AG20443 (cell line): Measurements from ENCODE around the gene CDCP2.
"Not testable (repeated sequence)": the region's sequence is repeated elsewhere in the genome, so short reads cannot be mapped to it uniquely, and the experiment has no call there.

Experiments used
- DNase-seq: peaks from one replicate; pipeline ENCODE4 v3.0.0; 2012; ENCODE audit warnings: low spot score, mixed read lengths

CDCP2 gene

DNA sequence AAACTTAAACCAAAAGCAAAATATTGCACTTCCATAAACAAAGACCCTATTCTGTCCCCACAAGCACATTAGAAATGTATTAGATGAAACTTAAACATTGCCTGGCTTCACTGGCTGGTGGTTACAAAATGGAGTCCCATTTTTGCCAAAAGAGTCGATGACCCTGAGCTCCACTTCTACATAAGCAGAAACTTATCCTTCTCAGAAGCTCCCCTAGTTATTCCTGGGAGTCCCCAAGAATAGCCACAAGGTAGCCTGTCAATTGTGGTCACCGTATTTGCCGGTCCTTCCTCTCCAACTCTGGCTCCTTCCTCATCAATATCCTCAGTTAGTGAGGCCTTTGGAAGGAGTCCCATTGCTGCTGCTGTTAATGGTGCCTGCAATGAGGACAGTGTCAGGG lies 37.3 kb downstream of the CDCP2 start:
- no peak for DNase-seq

DNA sequence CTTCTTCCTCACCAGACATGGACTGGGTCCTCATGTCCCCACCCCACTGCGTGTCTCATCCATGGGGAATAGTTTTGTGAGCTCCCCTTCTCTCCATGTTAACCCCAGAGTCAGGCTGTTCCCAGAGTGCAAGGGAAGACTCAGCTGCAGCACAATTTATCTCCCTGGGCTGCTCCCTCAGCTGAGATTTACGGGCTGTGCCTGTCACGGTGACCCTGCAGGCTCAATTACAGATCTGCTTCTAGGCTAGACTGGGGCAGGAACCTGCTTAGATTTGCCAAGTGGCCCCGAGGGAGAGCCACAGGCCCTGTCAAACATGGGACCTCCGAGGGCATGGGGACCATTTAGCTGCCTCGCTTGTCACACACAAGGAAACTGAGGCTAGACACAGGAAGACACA lies 37.8 kb downstream of the CDCP2 start:
- no peak for DNase-seq

DNA sequence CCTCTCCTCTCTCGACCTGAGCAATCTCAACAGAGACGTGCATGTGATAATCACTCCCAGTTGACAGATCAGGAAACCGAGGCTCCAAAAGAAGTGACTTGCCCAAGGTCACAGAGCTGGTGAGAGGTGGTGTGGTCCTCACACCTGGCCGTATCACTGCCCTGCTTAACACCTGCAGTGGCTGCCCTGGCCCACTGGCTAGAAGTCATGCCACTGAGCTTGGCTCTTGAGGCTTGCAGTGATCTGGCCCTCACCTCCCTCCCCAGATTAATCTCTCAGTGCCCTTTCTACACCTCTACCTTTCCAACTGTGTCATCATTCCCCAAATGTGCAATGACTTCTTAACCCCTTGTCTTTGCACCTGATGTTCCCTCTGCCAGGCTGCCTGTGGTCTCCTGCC lies 38.8 kb downstream of the CDCP2 start:
- DNase-seq, result no peak

DNA sequence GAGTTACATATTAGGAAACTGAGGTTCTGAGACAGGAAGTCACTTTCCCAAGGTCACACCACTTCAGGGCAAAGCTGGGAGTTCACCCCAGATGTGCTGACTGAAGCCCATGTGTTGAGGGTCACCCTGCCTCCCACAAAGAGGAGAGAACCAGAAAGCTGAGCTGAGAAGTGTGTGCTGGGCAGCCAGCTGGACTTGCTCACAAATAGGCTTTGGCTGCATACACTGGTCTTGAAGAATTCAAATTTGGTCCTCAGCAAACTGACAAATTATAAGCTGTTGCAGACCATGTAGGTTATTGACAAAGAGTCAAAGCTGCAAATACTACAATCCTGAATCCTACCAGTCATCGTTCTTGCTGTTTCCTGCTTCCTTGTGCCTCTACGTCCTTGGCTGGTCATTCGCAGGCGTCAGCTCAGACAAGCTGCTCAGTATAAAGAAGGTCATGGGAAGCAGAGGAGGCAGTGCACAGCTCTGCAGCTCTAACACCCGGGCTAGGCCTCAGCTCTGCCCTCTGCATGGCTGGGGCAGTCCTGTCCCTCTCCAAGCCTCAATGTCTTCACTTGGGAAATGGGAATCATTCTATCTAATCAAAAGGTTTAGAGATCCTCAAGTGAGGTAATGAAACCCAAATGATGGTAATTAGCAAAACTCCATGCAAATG lies 40.0 kb downstream of the CDCP2 start:
- DNase-seq, result no peak

DNA sequence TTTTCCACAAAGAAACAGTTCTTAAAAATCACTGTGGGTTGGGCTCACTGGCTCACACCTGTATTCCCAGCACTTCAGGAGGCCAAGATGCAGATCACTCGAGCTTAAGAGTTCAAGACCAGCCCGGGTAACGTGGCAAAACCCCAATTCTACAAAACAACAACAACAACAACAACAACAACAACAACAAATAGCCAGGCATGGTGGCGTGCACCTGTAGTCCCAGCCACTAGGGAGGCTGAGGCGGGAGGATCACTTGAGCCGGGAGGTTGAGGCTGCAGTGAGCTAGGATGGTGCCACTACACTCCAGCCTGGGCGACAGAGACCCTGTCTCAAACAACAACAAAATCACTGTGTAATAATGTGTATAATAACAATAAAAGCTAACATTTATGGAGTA lies 40.8 kb downstream of the CDCP2 start:
- no peak for DNase-seq

DNA sequence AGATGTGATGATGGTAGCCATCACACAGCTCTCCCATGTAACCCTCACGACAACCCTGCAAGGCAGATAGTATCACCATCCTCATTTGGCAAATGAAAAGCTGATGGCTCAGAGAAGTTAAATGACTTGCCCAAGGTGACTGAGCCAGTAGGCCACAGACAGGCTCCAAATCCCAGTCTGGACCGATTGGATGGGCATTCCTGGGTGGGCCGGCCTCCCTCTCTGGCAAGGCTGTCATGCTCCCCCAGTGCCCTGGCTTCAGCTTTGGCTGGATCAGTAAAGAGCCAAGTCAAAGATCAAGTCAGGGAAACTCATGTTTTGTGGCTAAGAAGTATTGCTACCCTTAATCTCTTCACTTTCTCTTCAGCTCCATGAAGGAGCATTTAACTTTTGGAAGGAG lies 41.2 kb downstream of the CDCP2 start:
- DNase-seq, result no peak

DNA sequence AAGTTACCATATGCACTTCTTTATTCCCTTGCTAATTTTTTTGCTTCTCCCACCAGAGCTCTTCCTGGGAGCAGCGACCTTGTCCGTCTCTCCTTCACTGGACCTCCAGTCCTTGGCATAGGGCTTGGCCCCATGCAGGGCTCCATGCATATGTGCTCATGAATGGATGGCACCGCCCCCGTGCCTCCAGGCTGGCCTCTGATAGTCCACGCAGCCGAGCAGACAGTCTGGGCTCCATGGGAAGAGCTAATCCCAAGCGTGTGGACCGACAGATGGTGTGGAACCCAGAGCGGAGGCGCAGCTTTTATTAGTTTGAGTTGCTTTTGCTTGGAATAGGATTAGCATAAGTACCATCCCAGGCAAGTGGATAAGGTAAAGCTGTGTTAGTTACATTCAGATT lies 41.8 kb downstream of the CDCP2 start:
- no peak for DNase-seq

DNA sequence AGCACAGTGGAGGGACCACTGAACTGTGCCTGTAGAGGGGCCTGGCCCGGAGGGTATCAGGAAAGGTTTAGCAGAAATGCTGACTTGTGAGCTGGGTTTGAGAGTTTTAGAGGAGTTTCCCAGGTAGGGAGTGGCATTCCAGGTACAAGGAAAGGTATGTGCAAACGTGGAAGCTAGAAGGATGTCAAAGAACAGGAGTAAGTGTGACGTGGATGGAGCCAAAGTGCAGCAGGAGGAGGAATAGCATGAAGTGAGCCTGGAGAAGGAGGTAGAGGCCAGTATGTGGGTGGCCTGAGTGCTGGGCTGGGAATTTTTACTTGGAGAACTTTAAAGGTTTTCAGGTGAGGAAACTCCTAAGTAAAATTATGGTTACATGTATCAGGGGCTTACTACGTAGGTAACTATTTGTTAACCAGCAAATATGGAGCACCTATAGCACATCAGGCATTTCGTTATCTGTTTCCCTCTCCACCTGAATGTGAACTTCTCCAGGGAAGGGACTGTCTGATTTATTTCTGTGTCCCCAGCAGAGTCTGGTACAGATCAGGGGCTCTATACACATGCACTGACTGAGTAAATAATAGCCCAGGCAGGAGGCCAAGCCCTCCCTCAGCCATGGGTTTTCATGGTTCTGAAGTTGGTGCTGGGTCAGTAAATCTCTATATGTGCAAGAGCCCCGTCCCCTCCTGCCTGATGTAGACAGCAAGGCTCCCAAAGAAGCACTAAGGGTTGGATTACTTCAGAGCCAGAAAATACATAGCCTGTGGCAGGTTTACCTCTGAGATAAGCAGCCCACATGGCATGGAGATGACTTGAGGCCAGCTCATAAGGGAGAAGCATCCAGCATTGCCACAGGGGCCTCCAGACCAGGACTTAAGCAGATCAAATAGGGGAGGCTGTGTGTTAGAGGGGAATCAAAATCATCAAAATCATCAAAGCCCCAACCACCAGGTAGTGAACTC lies 43.4 kb downstream of the CDCP2 start:
- no peak for DNase-seq

DNA sequence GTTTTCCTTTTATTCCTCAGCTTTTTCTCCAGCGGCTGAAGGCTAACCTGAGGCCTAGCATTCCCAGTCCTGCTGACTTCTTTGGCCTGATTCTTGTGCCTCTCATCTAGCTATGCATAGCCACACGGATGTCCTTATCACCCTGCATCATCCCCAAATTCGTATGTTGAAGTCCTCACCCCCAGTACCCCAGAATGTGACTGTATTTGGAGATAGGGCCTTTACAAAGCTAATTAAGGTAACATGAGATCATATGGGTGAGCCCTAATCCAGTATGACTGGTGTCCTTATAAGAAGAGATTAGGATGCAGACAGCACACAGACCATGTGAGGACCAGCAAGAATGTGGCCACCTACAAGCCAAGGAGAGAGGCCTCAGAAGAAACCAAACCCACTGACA lies 44.6 kb downstream of the CDCP2 start:
- no peak for DNase-seq

DNA sequence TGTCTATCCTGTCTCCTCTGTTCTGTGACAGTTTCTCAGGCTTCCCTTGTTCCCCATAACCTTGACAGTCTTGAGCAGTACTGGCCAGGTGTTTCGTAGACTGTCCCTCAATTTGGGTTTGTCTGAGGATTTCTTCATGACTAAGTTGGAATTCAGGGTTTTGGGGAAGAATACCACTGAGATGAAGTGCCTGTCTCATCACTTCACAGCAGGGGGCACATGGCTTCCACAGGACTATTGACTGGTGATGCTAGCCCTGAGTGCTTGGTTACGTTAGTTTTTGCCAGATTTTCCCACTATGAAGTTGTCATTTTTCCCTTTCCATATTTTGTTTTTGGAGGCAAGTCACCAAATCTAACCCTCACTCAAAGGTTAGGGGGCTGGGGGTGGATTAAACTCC lies 45.7 kb downstream of the CDCP2 start:
- DNase-seq, result peak; percentile 50

DNA sequence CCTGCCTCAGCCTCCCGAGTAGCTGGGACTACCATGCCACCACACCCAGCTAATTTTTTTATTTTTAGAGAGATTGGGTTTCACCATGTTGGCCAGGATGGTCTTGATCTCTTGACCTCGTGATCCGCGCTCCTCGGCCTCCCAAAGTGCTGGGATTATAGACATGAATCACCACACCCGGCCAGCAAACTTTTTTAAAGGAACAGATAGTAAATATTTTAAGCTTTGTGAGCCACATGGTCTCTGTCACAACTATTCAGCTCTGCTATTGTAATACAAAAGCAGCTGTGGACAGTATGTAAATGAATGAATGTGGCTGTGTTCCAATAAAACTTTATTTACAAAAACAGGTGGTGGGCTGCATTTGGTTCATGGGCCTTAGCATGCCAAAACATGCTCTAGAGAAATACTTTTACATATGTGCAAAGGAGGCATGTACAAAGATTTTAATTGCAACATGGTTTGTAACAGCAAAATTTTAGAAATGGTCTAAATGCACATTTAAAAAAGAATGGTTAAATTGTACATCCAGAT lies 47.0 kb downstream of the CDCP2 start:
- DNase-seq, result no peak

DNA sequence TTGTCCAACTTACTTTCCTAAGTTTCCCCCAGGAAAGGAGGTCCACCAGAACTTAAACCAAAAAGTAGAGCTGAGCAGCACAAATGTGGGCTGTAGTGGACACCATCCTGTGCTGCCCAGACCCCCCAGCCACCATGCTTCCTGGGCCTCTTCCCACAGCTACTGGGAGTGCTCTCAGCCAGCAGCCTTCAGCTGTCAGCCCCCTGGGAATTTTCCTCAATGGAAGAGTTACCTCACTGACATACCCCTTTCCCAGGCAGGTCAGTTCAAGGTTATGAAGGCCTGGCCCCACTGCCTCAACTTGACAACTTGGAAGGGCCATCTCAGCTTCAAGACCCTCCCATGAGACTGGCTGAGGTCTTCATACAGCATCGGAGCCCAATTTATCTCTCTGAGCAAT lies 47.7 kb downstream of the CDCP2 start:
- no peak for DNase-seq

DNA sequence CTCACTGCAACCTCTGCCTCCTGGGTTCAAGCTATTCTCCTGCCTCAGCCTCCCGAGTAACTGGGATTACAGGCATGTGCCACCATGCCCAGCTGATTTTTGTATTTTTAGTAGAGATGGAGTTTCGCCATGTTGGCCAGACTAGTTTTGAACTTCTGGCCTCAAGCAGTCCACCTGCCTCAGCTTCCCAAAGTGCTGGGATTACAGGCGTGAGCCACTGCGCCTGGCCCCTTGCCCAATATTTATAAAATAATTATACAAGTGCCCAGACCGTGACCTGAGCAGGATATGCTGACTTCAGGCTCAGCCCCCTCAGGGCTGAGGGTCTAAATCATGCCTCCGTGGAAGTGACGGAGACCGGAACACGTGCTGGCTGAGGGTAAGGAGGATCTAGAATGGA lies 48.2 kb downstream of the CDCP2 start:
- DNase-seq, result not testable (repeated sequence)

DNA sequence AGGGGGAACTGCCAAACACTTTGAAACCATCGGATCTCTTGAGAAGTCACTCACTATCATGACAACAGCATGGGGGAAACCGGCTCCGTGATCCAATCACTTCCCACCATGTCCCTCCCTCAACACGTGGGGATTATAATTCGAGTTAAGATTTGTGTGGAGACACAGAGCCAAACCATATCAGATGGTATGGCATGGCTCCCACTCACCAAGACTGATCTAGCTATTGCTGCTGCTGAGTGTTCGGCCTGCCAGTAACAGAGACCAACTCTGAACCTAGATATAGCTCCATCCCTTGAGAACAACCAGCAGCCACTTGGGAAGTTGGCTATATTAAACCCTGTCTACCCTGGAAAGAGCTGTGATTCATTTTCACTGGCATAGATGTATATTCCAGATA lies 49.4 kb downstream of the CDCP2 start:
- no peak for DNase-seq

DNA sequence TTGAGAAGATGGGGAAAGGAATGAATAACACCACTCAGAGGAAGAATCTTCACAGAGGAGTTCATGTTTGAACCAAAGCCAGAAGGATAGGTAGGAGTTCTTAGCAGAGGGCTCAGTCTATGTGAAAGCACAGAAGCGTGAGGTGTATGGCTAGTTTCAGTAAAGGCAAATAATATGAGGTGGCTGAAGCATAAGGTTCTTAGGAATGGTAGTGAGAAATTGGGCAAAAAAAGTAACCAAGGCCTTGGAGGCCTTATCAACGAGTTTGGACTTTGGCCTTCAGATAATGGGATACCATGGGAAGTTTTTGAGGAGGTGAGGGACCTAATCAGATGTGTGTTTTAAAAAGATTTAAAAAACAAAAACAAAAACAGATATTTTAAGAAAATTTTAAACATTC lies 52.3 kb downstream of the CDCP2 start:
- DNase-seq, result no peak

DNA sequence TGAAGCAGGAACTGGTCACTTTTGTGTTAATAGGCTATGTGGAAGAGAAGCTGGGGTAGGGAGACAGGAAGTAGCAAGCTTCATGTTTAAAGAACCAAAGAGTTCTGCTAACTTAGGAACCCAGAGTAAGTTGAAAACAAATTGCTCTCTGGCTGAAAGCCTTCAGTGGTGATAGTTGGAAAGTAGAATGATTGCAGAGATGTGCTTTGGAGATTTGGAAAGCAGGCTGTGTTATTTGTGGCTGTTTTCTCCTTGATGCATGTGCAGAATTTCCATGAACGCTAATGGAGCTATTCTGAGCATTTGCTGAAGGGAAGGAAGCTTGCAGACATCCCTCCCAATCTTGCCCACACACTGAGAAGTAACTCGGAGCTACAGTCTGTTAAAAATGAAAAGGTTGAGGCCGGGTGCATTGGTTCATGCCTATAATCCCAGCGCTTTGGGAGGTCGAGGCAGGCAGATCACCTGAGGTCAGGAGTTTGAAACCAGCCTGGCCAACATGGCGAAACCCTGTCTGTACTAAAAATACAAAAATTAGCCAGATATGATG lies 53.7 kb downstream of the CDCP2 start:
- DNase-seq, result no peak

DNA sequence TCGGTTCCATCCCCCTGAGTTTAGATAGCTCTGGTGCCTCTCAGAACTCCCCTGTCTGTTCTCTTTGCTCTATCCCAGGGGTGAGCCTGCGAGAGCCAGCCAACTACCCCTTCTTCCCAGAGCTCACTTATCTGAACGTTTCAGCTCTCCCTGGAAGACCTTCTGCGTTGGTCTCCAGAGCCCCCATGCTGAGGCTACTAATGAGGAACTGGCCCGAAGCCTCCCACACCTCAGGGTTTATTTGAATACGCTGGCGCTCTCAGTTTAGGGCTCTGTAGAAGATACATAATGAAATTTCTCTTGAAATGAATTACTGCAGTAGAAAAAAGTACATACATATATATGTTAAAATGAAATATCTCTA lies 55.9 kb downstream of the CDCP2 start:
- no peak for DNase-seq

DNA sequence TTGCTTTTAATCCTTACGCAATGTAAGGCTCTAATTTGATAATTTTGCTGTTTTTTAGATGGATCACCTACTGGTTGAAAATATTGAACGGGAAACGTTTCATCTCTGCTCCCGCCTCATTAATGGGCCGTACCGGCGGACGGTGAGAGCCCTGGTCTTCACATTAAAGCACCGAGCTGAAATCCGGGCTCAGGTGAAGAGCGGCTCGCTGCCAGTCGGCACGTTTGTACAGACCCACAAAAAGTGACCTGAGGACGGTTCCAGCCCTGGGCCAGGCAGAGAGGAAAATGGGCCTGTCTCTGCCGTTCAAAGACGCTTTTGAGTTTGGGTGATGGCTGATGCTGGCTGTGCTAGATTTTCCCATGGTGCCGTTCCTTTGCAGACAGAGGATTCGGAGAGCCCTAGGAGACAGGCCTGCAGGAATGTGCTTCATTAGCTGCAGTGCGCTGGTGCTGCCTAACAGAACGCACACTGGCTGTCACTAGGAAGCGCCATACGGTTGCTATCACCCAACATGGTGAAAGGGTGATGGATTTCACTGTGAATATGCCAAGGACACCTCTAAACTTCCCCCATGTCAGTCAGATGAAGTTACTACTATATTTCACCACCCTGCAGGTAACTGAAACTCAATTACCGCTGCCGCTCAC lies 56.4 kb downstream of the CDCP2 start:
- no peak for DNase-seq

DNA sequence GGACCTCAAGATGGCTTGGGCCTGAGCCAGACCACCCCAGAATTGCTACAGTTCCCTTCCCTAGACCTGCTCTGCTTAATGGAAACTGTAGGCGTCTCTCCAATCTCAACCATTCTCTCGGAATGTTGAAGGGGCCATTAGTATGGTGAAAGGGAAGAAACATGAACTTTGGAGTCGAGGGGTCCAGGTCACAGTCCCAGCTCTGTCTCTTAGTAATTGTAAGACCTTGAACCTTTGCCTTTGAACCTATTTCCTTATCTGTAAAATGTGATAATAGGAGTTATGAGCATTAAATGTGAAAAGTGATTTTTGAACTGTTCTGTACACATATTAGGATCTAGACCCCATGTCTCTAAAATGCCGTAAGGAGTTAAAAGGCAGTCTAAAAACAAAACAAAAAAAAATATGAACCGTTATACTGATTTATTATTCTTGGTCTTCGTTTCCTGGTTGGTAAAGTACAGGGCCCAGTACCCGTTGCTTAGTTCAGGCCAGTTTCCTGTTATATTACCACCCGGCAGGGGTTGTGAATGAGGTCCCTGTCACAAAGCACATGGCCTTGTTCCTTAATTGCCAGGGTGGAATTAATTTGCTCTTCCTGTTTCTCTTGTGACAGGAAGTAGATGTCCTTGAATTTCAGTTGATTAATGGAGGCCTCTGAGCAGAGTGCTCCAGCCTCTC lies 57.1 kb downstream of the CDCP2 start:
- DNase-seq, result no peak

DNA sequence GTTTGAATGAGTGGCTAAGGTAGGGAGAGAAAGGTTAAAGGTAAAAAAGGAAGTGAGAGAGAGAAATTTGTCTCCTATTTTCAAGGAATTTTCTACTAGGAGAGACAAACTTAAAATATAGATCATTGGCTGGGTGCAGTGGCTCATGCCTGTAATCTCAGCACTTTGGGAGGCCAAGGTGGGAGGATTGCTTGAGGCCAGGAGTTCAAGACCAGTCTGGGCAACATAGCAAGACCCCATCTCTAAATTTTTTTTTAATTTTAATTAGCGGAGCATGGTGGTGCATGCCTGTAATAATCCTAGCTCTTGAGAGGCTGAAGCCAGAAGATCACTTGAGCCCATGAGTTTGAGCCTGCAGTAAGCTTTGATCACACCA lies 58.1 kb downstream of the CDCP2 start:
- DNase-seq, result not testable (repeated sequence)

DNA sequence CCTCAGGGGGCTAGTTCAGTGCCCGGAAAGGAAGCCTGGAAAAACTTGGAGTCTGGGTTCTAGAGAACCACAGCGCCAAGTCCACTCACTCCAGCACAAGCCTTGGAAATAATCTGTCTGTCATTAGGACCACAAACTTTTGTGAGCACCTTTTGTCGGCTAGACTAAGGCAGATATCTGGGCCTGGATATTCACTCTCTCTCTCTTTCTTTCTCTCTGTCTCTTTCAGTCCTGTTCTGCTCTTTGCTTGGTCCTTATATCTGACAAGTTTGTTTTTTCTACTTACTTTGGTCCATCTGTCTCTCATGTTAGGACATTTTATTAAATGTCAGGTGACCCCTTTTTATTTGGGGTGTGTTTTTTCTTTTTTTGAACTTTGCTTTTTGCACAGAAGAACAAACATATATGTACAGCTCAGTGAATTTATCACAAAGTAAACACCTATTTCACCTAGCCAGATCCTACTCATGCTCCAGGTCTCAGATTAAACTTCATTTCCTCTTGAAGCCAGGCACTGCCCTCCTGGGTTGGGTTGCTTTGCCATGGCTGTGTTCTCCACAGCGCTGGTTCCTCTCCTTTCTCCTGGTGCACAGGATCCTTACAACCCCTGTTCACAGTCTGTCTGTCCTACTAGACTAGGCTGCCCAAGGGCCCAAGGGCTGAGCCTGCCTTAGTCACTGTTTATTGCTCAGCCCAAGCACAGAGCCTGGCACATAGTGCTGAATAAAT lies 58.6 kb downstream of the CDCP2 start:
- DNase-seq, result no peak
